ENCODE measurements around the gene SHKBP1.

Gene SHKBP1

GRCh38 chr19:40594255-40594654 is 17.6 kb downstream of the SHKBP1 start:
- peak overlapping the region in 1 of 2 experiments; percentile 84 for H3K4ac ChIP-seq (ENCODE audit: low read depth in 1 of 2, low read length in 2 of 2)

GRCh38 chr19:40594657-40595091 is 18.0 kb downstream of the SHKBP1 start:
- H4K8ac ChIP-seq (ENCODE audit: low read length): peak overlapping the region; percentile 24
- no peak overlapping the region for H4K91ac ChIP-seq (ENCODE audit: low read length)
- no peak overlapping the region for H3K4me2 ChIP-seq (ENCODE audit: low read length, poor library complexity, severe bottlenecking)
- no peak overlapping the region for H2BK120ac ChIP-seq (ENCODE audit: low read depth, low read length)
- no peak overlapping the region for H3K23ac ChIP-seq (ENCODE audit: low read length in 2 of 2)
- H3K14ac ChIP-seq (ENCODE audit: low read length in 2 of 2): peak overlapping the region in 1 of 2 experiments; percentile 11
- no peak overlapping the region for H2BK15ac ChIP-seq (ENCODE audit: low read depth, poor library complexity, severe bottlenecking)
- peak; percentile 47 for DNase-seq
- no peak overlapping the region for H2BK12ac ChIP-seq (ENCODE audit: low read length in 2 of 2)
- peaks cover 1% of the 10 kb centered on the region for H3K79me1 ChIP-seq (replicated peaks; ENCODE audit: low read length, poor library complexity, severe bottlenecking)
- peaks cover 3 to 16% of the 10 kb centered on the region in 2 experiments for H3K36me3 ChIP-seq (ENCODE audit: control insufficient read depth in 1 of 2, insufficient read depth in 2 of 2, low read depth in 1 of 2, low read length in 2 of 2)
- peak overlapping the region in 1 of 2 experiments; percentile 31 for H3K4me3 ChIP-seq (ENCODE audit: insufficient read depth in 1 of 2, low read depth in 1 of 2, low read length in 2 of 2)
- H3K18ac ChIP-seq (ENCODE audit: low read depth in 1 of 2, low read length in 2 of 2): peak overlapping the region in 1 of 2 experiments; percentile 18
- peak overlapping the region in 1 of 2 experiments; percentile 84 for H3K4ac ChIP-seq (ENCODE audit: low read depth in 1 of 2, low read length in 2 of 2)
- no peaks in the 10 kb centered on the region for H3K9me3 ChIP-seq (ENCODE audit: control insufficient read depth, low read length)
- H2AFZ ChIP-seq (ENCODE audit: low read depth, low read length): peak overlapping the region; percentile 32
- no peak overlapping the region for H3K27ac ChIP-seq (ENCODE audit: low read length, poor library complexity, severe bottlenecking)
- no peak overlapping the region for H2BK5ac ChIP-seq (ENCODE audit: low read depth, low read length, poor library complexity, severe bottlenecking)
- WGBS: 40% methylated on average over 13 of the region's 13 CpGs
- no peak overlapping the region for H3K9ac ChIP-seq (ENCODE audit: low read length)
- H3K4me1 ChIP-seq (ENCODE audit: control insufficient read depth, insufficient read depth, low read depth, low read length): peaks cover 18% of the 10 kb centered on the region
- H2AK5ac ChIP-seq (ENCODE audit: low read length, severe bottlenecking): no peak overlapping the region
- H3K27me3 ChIP-seq (ENCODE audit: control insufficient read depth in 1 of 2, insufficient read depth in 1 of 2, low read length in 2 of 2): peaks cover 7 to 34% of the 10 kb centered on the region in 2 experiments

More at GRCh38 chr19:40594255-40594654, 17.6 kb downstream of the SHKBP1 start:
- H3K79me1 ChIP-seq (replicated peaks; ENCODE audit: low read length, poor library complexity, severe bottlenecking): peaks cover 1% of the 10 kb centered on the region
- H4K91ac ChIP-seq (ENCODE audit: low read length): no peak overlapping the region
- no peak overlapping the region for H2BK5ac ChIP-seq (ENCODE audit: low read depth, low read length, poor library complexity, severe bottlenecking)
- H3K4me3 ChIP-seq (ENCODE audit: insufficient read depth in 1 of 2, low read depth in 1 of 2, low read length in 2 of 2): no peak overlapping the region
- H3K4me1 ChIP-seq (ENCODE audit: control insufficient read depth, insufficient read depth, low read depth, low read length): peaks cover 18% of the 10 kb centered on the region
- H2BK12ac ChIP-seq (ENCODE audit: low read length in 2 of 2): no peak overlapping the region
- peaks cover 3 to 18% of the 10 kb centered on the region in 2 experiments for H3K36me3 ChIP-seq (ENCODE audit: control insufficient read depth in 1 of 2, insufficient read depth in 2 of 2, low read depth in 1 of 2, low read length in 2 of 2)
- H3K27ac ChIP-seq (ENCODE audit: low read length, poor library complexity, severe bottlenecking): no peak overlapping the region
- no peak overlapping the region for H3K9ac ChIP-seq (ENCODE audit: low read length)
- H3K27me3 ChIP-seq (ENCODE audit: control insufficient read depth in 1 of 2, insufficient read depth in 1 of 2, low read length in 2 of 2): peaks cover 5 to 30% of the 10 kb centered on the region in 2 experiments
- no peak overlapping the region for H3K14ac ChIP-seq (ENCODE audit: low read length in 2 of 2)
- 32% methylated on average over 8 of the region's 8 CpGs for WGBS
- no peak overlapping the region for H2AK5ac ChIP-seq (ENCODE audit: low read length, severe bottlenecking)
- H3K9me3 ChIP-seq (ENCODE audit: control insufficient read depth, low read length): no peaks in the 10 kb centered on the region
- no peak for DNase-seq
- peak overlapping the region; percentile 32 for H2AFZ ChIP-seq (ENCODE audit: low read depth, low read length)
- H3K18ac ChIP-seq (ENCODE audit: low read depth in 1 of 2, low read length in 2 of 2): no peak overlapping the region
- H4K8ac ChIP-seq (ENCODE audit: low read length): no peak overlapping the region
- H2BK15ac ChIP-seq (ENCODE audit: low read depth, poor library complexity, severe bottlenecking): no peak overlapping the region
- H2BK120ac ChIP-seq (ENCODE audit: low read depth, low read length): no peak overlapping the region
- H3K23ac ChIP-seq (ENCODE audit: low read length in 2 of 2): no peak overlapping the region
- H3K4me2 ChIP-seq (ENCODE audit: low read length, poor library complexity, severe bottlenecking): no peak overlapping the region

- WGBS: 17% methylated on average over 28 of the region's 53 CpGs
These were observed 20.1 kb downstream of the SHKBP1 start for GRCh38 chr19:40596608-40597328.

GRCh38 chr19:40597329-40597838 is 20.7 kb downstream of the SHKBP1 start:
- Histone ChIP-seq H3K4me1 (ENCODE audit: control insufficient read depth, insufficient read depth, low read depth, low read length) (peaks cover 33% of the 10 kb centered on the region), H3K23ac (ENCODE audit: low read length in 2 of 2) (peak overlapping the region in 1 of 2 experiments; percentile 83), H3K27ac (ENCODE audit: low read length, poor library complexity, severe bottlenecking) (no peak overlapping the region), H2BK5ac (ENCODE audit: low read depth, low read length, poor library complexity, severe bottlenecking) (no peak overlapping the region), H3K36me3 (ENCODE audit: control insufficient read depth in 1 of 2, insufficient read depth in 2 of 2, low read depth in 1 of 2, low read length in 2 of 2) (peaks cover 0 to 7% of the 10 kb centered on the region in 2 experiments), H2AK5ac (ENCODE audit: low read length, severe bottlenecking) (no peak overlapping the region), H4K91ac (ENCODE audit: low read length) (no peak overlapping the region), H3K4ac (ENCODE audit: low read depth in 1 of 2, low read length in 2 of 2) (peak overlapping the region in 1 of 2 experiments; percentile 30), H2BK15ac (ENCODE audit: low read depth, poor library complexity, severe bottlenecking) (no peak overlapping the region), H3K18ac (ENCODE audit: low read depth in 1 of 2, low read length in 2 of 2) (peak overlapping the region; percentile 52 to 81), H3K27me3 (ENCODE audit: control insufficient read depth in 1 of 2, insufficient read depth in 1 of 2, low read length in 2 of 2) (peaks cover 18 to 53% of the 10 kb centered on the region in 2 experiments), H4K8ac (ENCODE audit: low read length) (no peak overlapping the region), H3K14ac (ENCODE audit: low read length in 2 of 2) (no peak overlapping the region), H3K4me3 (ENCODE audit: insufficient read depth in 1 of 2, low read depth in 1 of 2, low read length in 2 of 2) (peak overlapping the region in 1 of 2 experiments; percentile 28), H2AFZ (ENCODE audit: low read depth, low read length) (no peak overlapping the region), H3K9ac (ENCODE audit: low read length) (no peak overlapping the region), H2BK120ac (ENCODE audit: low read depth, low read length) (no peak overlapping the region), H2BK12ac (ENCODE audit: low read length in 2 of 2) (peak overlapping the region in 1 of 2 experiments; percentile 10), H3K79me1 (replicated peaks; ENCODE audit: low read length, poor library complexity, severe bottlenecking) (peaks cover 1% of the 10 kb centered on the region), H3K9me3 (ENCODE audit: control insufficient read depth, low read length) (no peaks in the 10 kb centered on the region), H3K4me2 (ENCODE audit: low read length, poor library complexity, severe bottlenecking) (peak overlapping the region; percentile 75)
- whole genome bisulfite sequencing: 18% methylated on average over 17 of the region's 18 CpGs
- no peak for DNase-seq

More at GRCh38 chr19:40596608-40597328, 20.1 kb downstream of the SHKBP1 start:
- H3K9me3 ChIP-seq (ENCODE audit: control insufficient read depth, low read length): no peaks in the 10 kb centered on the region
- H2BK120ac ChIP-seq (ENCODE audit: low read depth, low read length): no peak overlapping the region
- H3K4me1 ChIP-seq (ENCODE audit: control insufficient read depth, insufficient read depth, low read depth, low read length): peaks cover 28% of the 10 kb centered on the region
- H3K18ac ChIP-seq (ENCODE audit: low read depth in 1 of 2, low read length in 2 of 2): peak overlapping the region; percentile 52 to 81
- no peak overlapping the region for H2AFZ ChIP-seq (ENCODE audit: low read depth, low read length)
- no peak overlapping the region for H3K14ac ChIP-seq (ENCODE audit: low read length in 2 of 2)
- DNase-seq: peak; percentile 72
- peaks cover 16 to 50% of the 10 kb centered on the region in 2 experiments for H3K27me3 ChIP-seq (ENCODE audit: control insufficient read depth in 1 of 2, insufficient read depth in 1 of 2, low read length in 2 of 2)
- no peak overlapping the region for H2BK5ac ChIP-seq (ENCODE audit: low read depth, low read length, poor library complexity, severe bottlenecking)
- peak overlapping the region in 1 of 2 experiments; percentile 83 for H3K23ac ChIP-seq (ENCODE audit: low read length in 2 of 2)
- no peak overlapping the region for H3K27ac ChIP-seq (ENCODE audit: low read length, poor library complexity, severe bottlenecking)
- no peak overlapping the region for H2BK12ac ChIP-seq (ENCODE audit: low read length in 2 of 2)
- peaks cover 1% of the 10 kb centered on the region for H3K79me1 ChIP-seq (replicated peaks; ENCODE audit: low read length, poor library complexity, severe bottlenecking)
- no peak overlapping the region for H4K91ac ChIP-seq (ENCODE audit: low read length)
- no peak overlapping the region for H3K9ac ChIP-seq (ENCODE audit: low read length)
- H3K4me3 ChIP-seq (ENCODE audit: insufficient read depth in 1 of 2, low read depth in 1 of 2, low read length in 2 of 2): peak overlapping the region in 1 of 2 experiments; percentile 28
- no peak overlapping the region for H2BK15ac ChIP-seq (ENCODE audit: low read depth, poor library complexity, severe bottlenecking)
- no peak overlapping the region for H3K4ac ChIP-seq (ENCODE audit: low read depth in 1 of 2, low read length in 2 of 2)
- H4K8ac ChIP-seq (ENCODE audit: low read length): no peak overlapping the region
- H3K36me3 ChIP-seq (ENCODE audit: control insufficient read depth in 1 of 2, insufficient read depth in 2 of 2, low read depth in 1 of 2, low read length in 2 of 2): peaks cover 0 to 7% of the 10 kb centered on the region in 2 experiments
- H3K4me2 ChIP-seq (ENCODE audit: low read length, poor library complexity, severe bottlenecking): peak overlapping the region; percentile 43
- H2AK5ac ChIP-seq (ENCODE audit: low read length, severe bottlenecking): no peak overlapping the region

All from mesenchymal stem cell (in vitro differentiated cells and primary cell).